OCI-LY3 (cell line): ENCODE results near the gene TTC39A.

Experiments
- H2AFZ ChIP-seq: fragments of 200-600, 300-600 bp; shearing (Covaris generic); 2 replicates; pipeline ENCODE4 v1.6.0; 2014; ENCODE audit warnings: antibody characterized with exemption, low read depth, low read length
- H3K27ac ChIP-seq: fragments of 200-600, 300-600 bp; sonication (generic); 2 replicates; pipeline ENCODE4 v1.5.1; 2014; ENCODE audit warnings: mild to moderate bottlenecking, low read length, moderate library complexity, mixed read lengths
- H3K27me3 ChIP-seq: fragments of 200-600, 300-600 bp; sonication (generic); 2 replicates; pipeline ENCODE4 v1.6.1; 2014; ENCODE audit warnings: low read depth, low read length, mixed read lengths
- H3K36me3 ChIP-seq: fragments of 200-600, 300-600 bp; sonication (generic); replicated peaks from 2 replicates; pipeline ENCODE3; 2014; ENCODE audit warnings: low read depth, low read length, mixed read lengths
- H3K4me1 ChIP-seq: fragments of 300-600, 200-600 bp; sonication (generic); 2 replicates; pipeline ENCODE4 v1.6.1; 2014; ENCODE audit warnings: low read length, mixed read lengths
- H3K4me2 ChIP-seq: fragments of 200-600, 300-600 bp; sonication (generic); 2 replicates; pipeline ENCODE4 v1.6.1; 2014; ENCODE audit warnings: low read length, mixed read lengths
- H3K4me3 ChIP-seq: fragments of 300-600, 200-600 bp; sonication (generic); 2 replicates; pipeline ENCODE4 v1.5.1; 2014; ENCODE audit warnings: antibody characterized with exemption, mild to moderate bottlenecking, low read length, moderate library complexity
- H3K79me2 ChIP-seq: fragments of 300-600, 200-600 bp; shearing (Covaris generic); 2 replicates; pipeline ENCODE4 v1.6.1; 2014; ENCODE audit warnings: mild to moderate bottlenecking, low read length, mixed read lengths
- H3K9ac ChIP-seq: fragments of 300-600, 200-600 bp; shearing (Covaris generic); 2 replicates; pipeline ENCODE4 v1.6.0; 2014; ENCODE audit warnings: mild to moderate bottlenecking, low read length, moderate library complexity
- H3K9me3 ChIP-seq: fragments of 200-600, 300-600 bp; shearing (Covaris generic); 2 replicates; pipeline ENCODE4 v1.6.1; 2014; ENCODE audit warnings: low read length, mixed read lengths; ENCODE audit not compliant: insufficient read depth
- H4K20me1 ChIP-seq: fragments of 200-600, 300-600 bp; sonication (generic); 2 replicates; pipeline ENCODE4 v1.6.1; 2016; ENCODE audit warnings: low read length, mixed read lengths; ENCODE audit not compliant: insufficient read depth
- CTCF ChIP-seq: fragments of 200-600, 300-600 bp; sonication (generic); IDR thresholded peaks from 2 replicates; pipeline ENCODE4 v1.5.1; 2014; ENCODE audit warnings: antibody characterized with exemption, low read length, low read depth
- EZH2phosphoT487 ChIP-seq: fragments of 200-600 bp; shearing (Covaris generic); IDR thresholded peaks from 2 replicates; pipeline ENCODE4 v1.6.1; 2018; ENCODE audit warnings: antibody characterized with exemption, mixed run types, low read depth

TTC39A gene

DNA sequence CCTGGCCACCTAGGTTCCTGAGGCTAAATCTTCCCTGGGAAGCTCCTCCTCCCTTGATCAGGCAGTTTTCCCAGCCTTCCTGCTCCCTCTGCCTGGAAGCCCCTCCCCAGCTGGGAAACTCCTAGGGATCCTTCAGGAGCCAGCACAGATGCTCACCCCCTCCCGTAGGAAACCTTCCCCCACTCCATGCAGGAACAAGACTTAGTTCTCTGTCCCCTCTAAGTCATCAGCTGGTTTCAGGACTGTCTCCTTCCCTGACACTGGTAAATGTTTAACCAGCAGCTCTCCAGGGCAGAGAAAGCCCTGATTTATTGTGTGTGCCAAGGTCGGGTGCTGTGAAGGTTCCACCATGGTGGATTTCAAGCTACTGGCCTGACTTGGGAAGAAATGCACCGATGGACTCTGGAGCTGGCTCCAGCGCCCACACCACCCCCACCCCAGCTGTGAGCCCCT is 25.0 kb downstream of the TTC39A start:
- Histone ChIP-seq H3K4me1 (peaks cover 27% of the 10 kb centered on the region), H2AFZ (no peak overlapping the region), H4K20me1 (no peaks in the 10 kb centered on the region)

DNA sequence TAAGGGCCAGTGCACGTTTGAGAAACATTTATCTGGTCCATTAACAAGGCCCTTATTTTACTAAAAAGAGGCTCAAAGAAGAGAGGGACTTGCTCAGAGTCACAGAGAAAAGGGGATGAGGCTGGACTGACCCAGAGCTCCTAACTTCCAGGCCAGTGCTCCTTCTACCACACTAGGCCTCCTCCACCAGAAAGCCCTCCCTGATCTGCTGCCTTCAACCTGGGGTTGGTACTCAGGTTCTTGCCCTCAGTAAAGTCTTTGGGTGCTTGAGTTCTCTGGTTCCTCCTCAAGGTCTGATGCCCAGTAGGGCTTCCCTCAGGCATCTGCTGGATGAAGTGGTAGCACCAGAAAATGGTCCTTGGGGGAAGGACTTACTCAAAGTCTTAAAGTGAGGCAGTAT is 26.0 kb downstream of the TTC39A start:
- no peaks in the 10 kb centered on the region for H4K20me1 ChIP-seq
- H3K9me3 ChIP-seq: no peaks in the 10 kb centered on the region
- H2AFZ ChIP-seq: no peak overlapping the region
- TF ChIP-seq EZH2phosphoT487: no peak
- H3K36me3 ChIP-seq: no peaks in the 10 kb centered on the region
- H3K9ac ChIP-seq: no peak overlapping the region
- H3K27ac ChIP-seq: no peak overlapping the region; the same call in 1 of the 2 replicates
- H3K4me1 ChIP-seq: peaks cover 27% of the 10 kb centered on the region
- no peaks in the 10 kb centered on the region for H3K79me2 ChIP-seq
- H3K4me3 ChIP-seq: no peak overlapping the region
- H3K27me3 ChIP-seq: no peaks in the 10 kb centered on the region
- peak overlapping the region; percentile 67; the same call in 1 of the 2 replicates for H3K4me2 ChIP-seq

More for the DNA sequence above, 25.0 kb downstream of the TTC39A start:
- Histone ChIP-seq H3K4me2 (peak overlapping the region; percentile 50), H3K9ac (no peak overlapping the region; the same call in 1 of the 2 replicates), H3K4me3 (no peak overlapping the region), H3K27me3 (no peaks in the 10 kb centered on the region), H3K9me3 (no peaks in the 10 kb centered on the region), H3K79me2 (no peaks in the 10 kb centered on the region), H3K27ac (no peak overlapping the region), H3K36me3 (no peaks in the 10 kb centered on the region)
- TF ChIP-seq EZH2phosphoT487 (no peak), CTCF (no peak)

DNA sequence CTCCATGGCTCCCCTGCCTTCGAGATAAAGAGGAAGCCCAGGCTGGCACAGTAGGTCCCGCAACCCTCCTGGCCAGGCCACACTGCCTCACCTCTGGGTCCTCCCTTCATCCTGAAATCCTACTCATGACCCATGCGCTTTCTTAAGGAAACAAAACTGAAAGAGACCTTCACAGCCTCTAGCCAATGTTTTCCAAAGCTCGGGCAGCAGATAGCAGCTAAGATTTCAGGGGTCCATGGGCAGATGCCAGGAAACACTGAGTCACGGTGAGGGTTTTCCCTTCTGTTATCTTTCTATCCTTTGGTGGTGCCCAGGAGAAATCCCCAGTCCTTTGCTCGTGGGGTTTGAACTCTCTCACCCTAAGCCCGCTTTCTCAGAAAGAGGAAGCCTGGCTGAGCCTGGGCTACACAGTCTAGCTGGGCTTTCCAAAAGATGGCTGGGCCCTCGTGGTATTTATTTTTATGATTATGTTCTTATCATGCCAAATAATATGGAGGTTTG is 26.6 kb downstream of the TTC39A start:
- Histone ChIP-seq H2AFZ (peak overlapping the region; percentile 79; the same call in 1 of the 2 replicates), H3K27me3 (no peaks in the 10 kb centered on the region), H3K9ac (peak overlapping the region; percentile 39; the same call in 1 of the 2 replicates), H3K79me2 (no peaks in the 10 kb centered on the region), H3K9me3 (no peaks in the 10 kb centered on the region), H3K4me2 (peak overlapping the region; percentile 67), H3K27ac (no peak overlapping the region; the same call in 1 of the 2 replicates), H3K4me3 (peak overlapping the region; percentile 3; the same call in 1 of the 2 replicates), H3K36me3 (no peaks in the 10 kb centered on the region), H4K20me1 (no peaks in the 10 kb centered on the region), H3K4me1 (peaks cover 27% of the 10 kb centered on the region)
- TF ChIP-seq CTCF (no peak), EZH2phosphoT487 (no peak)

DNA sequence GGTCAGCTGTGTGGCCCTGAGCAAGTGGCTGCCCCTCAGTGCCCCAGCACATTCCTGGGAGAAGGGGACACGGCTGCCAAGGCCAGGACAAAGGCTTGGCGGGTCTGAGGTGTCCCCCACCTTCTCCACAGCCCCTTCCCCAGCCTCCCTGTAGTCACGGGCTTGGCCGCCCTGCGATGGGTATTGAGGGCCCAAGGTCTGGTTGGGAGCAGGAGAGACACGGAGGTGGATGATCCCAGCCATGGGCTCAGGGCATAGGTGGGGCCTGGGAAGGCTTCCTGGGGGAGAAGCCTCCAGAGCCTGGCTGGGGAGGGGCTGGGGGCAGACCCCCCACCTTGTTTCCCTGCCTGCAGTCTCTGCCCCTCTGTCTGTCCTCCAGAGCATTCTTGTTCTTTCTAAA is 27.0 kb downstream of the TTC39A start:
- Histone ChIP-seq H3K36me3 (no peaks in the 10 kb centered on the region), H4K20me1 (no peaks in the 10 kb centered on the region), H3K79me2 (no peaks in the 10 kb centered on the region), H3K27me3 (no peaks in the 10 kb centered on the region), H3K4me3 (no peak overlapping the region), H2AFZ (no peak overlapping the region), H3K9me3 (no peaks in the 10 kb centered on the region), H3K27ac (no peak overlapping the region), H3K9ac (peak overlapping the region; percentile 39; the same call in 1 of the 2 replicates), H3K4me1 (peaks cover 27% of the 10 kb centered on the region), H3K4me2 (peak overlapping the region; percentile 67)
- TF ChIP-seq EZH2phosphoT487 (no peak), CTCF (no peak)
